GM23338 (cell line): Measurements from ENCODE around the gene THSD4.
"Not testable (repeated sequence)": the region's sequence is repeated elsewhere in the genome, so short reads cannot be mapped to it uniquely, and the experiment has no call there.

ENCODE experiments used
- CREB1 ChIP-seq: fragments of 250-450 bp; sonication (Bioruptor Pico); IDR thresholded peaks from 2 replicates; pipeline ENCODE4 v1.5.0; 2020; ENCODE audit warnings: low read depth, mild to moderate bottlenecking, moderate library complexity
- CTCF ChIP-seq, 2 experiments: fragments of 200-600 bp in 1 of 2; sonication (generic) in 1 of 2; conservative IDR thresholded peaks; 2 replicates each; pipeline versions ENCODE4 v1.5.1 to v1.6.1; 2016 to 2017; ENCODE audit warnings: antibody characterized with exemption in 2 of 2, low read depth in 2 of 2, mild to moderate bottlenecking in 2 of 2, moderate library complexity in 1 of 2
- EZH2 ChIP-seq: fragments of 200-600 bp; sonication (generic); IDR thresholded peaks from one replicate; pipeline ENCODE4 v1.8.0; 2017; ENCODE audit warnings: antibody characterized with exemption, mild to moderate bottlenecking, low read depth; ENCODE audit not compliant: unreplicated experiment
- EZH2phosphoT487 ChIP-seq: fragments of 200-600 bp; sonication (generic); IDR thresholded peaks from one replicate; pipeline ENCODE4 v1.8.1; 2018; ENCODE audit warnings: antibody characterized with exemption; ENCODE audit not compliant: unreplicated experiment
- POLR2AphosphoS5 ChIP-seq: IDR thresholded peaks from 2 replicates; pipeline ENCODE4 v1.6.1; 2016; ENCODE audit warnings: antibody characterized with exemption, low read depth
- REST ChIP-seq: IDR thresholded peaks from one replicate; pipeline ENCODE4 v1.6.1; 2018; ENCODE audit warnings: antibody characterized with exemption; ENCODE audit not compliant: unreplicated experiment
- STAT1 ChIP-seq: IDR thresholded peaks from one replicate; pipeline ENCODE4 v1.6.1; 2016; ENCODE audit warnings: antibody characterized with exemption; ENCODE audit not compliant: unreplicated experiment
- ZNF114 ChIP-seq: fragments of 250-450 bp; sonication (Bioruptor Pico); IDR thresholded peaks from 2 replicates; pipeline ENCODE4 v1.5.0; 2020; ENCODE audit warnings: mild to moderate bottlenecking, moderate library complexity
- ZNF331 ChIP-seq: fragments of 250-450 bp; sonication (Bioruptor Pico); IDR thresholded peaks from 2 replicates; pipeline ENCODE4 v1.5.0; 2020; ENCODE audit warnings: low read depth, mild to moderate bottlenecking, moderate library complexity

- not testable (repeated sequence) for TF ChIP-seq CTCF (conservative IDR thresholded peaks at IDR 0.05; ENCODE audit: low read depth in 2 of 2); EZH2phosphoT487; STAT1; EZH2; REST; ZNF114 (CRISPR knock-in tag); ZNF331 (CRISPR knock-in tag); POLR2AphosphoS5; CREB1 (CRISPR knock-in tag)
Measured at GRCh38 chr15:71372769-71373168, 257.5 kb downstream of the THSD4 start.
